Activated naive CD4-positive, alpha-beta T cell treated with anti-CD3 and anti-CD28 coated beads, Interleukin-2, amount 10 ng/mL, durations not matched to agents 7 days and 5 days (primary cell): ENCODE results near the gene ADAM23.

Experiments
- CTCF ChIA-PET: fragments of 350-600 bp; sonication (Branson Sonifier 250); formaldehyde crosslinking; loops from one replicate; lab custom pipeline; 2021; ENCODE audit warnings: antibody characterized with exemption; lab: Charles Lee
- DNase-seq: peaks from one replicate; pipeline ENCODE4 v3.0.0-alpha.2; 2020
- H3K27ac Mint-ChIP-seq: one replicate; pipeline ENCODE4 v1.8.0; 2021; ENCODE audit warnings: mild to moderate bottlenecking, moderate library complexity, mixed read lengths
- H3K27me3 Mint-ChIP-seq: one replicate; pipeline ENCODE4 v1.8.0; 2021; ENCODE audit warnings: mild to moderate bottlenecking, mixed read lengths
- H3K36me3 Mint-ChIP-seq: one replicate; pipeline ENCODE4 v1.8.0; 2021; ENCODE audit warnings: mixed read lengths
- H3K4me1 Mint-ChIP-seq: one replicate; pipeline ENCODE4 v1.8.0; 2021; ENCODE audit warnings: mixed read lengths
- H3K4me3 Mint-ChIP-seq: one replicate; pipeline ENCODE4 v1.8.0; 2021; ENCODE audit warnings: mild to moderate bottlenecking, moderate library complexity, mixed read lengths
- H3K9me3 Mint-ChIP-seq: one replicate; pipeline ENCODE4 v1.8.0; 2021; ENCODE audit warnings: mixed read lengths

Gene ADAM23

GRCh38 chr2:206462240-206462854 lies 19.0 kb downstream of the ADAM23 start:
- Mint-ChIP-seq H3K4me3 (no peak overlapping the region), H3K27me3 (peaks cover 4% of the 10 kb centered on the region), H3K9me3 (no peaks in the 10 kb centered on the region), H3K27ac (no peak overlapping the region), H3K4me1 (no peaks in the 10 kb centered on the region), H3K36me3 (no peaks in the 10 kb centered on the region)
- DNase-seq: no peak
- CTCF ChIA-PET: no interaction called here

- DNase-seq: no peak
- H3K36me3 Mint-ChIP-seq: no peaks in the 10 kb centered on the region
- CTCF ChIA-PET: no interaction called here
- H3K9me3 Mint-ChIP-seq: no peaks in the 10 kb centered on the region
- H3K4me3 Mint-ChIP-seq: no peak overlapping the region
- H3K27me3 Mint-ChIP-seq: peaks cover 11% of the 10 kb centered on the region
- no peaks in the 10 kb centered on the region for H3K4me1 Mint-ChIP-seq
- H3K27ac Mint-ChIP-seq: no peak overlapping the region
These were observed 20.4 kb downstream of the ADAM23 start for GRCh38 chr2:206463685-206464084.

GRCh38 chr2:206464597-206464996 lies 21.3 kb downstream of the ADAM23 start:
- H3K4me3 Mint-ChIP-seq: no peak overlapping the region
- no peak overlapping the region for H3K27ac Mint-ChIP-seq
- no peaks in the 10 kb centered on the region for H3K4me1 Mint-ChIP-seq
- CTCF ChIA-PET: no interaction called here
- H3K36me3 Mint-ChIP-seq: no peaks in the 10 kb centered on the region
- H3K27me3 Mint-ChIP-seq: peaks cover 11% of the 10 kb centered on the region
- no peaks in the 10 kb centered on the region for H3K9me3 Mint-ChIP-seq
- DNase-seq: no peak

GRCh38 chr2:206471524-206472062 lies 28.3 kb downstream of the ADAM23 start:
- Mint-ChIP-seq H3K36me3 (no peaks in the 10 kb centered on the region), H3K4me3 (no peak overlapping the region), H3K4me1 (no peaks in the 10 kb centered on the region), H3K27me3 (peaks cover 7% of the 10 kb centered on the region), H3K9me3 (no peaks in the 10 kb centered on the region), H3K27ac (no peak overlapping the region)
- CTCF ChIA-PET: no interaction called here
- no peak for DNase-seq

- Mint-ChIP-seq H3K9me3 (no peaks in the 10 kb centered on the region), H3K27ac (no peak overlapping the region), H3K4me3 (no peak overlapping the region), H3K4me1 (no peaks in the 10 kb centered on the region), H3K36me3 (no peaks in the 10 kb centered on the region), H3K27me3 (peaks cover 7% of the 10 kb centered on the region)
- CTCF ChIA-PET: no interaction called here
- no peak for DNase-seq
These were observed 28.8 kb downstream of the ADAM23 start for GRCh38 chr2:206472094-206472493.

- Mint-ChIP-seq H3K4me3 (no peak overlapping the region), H3K36me3 (no peaks in the 10 kb centered on the region)
- CTCF ChIA-PET: no interaction called here
These were observed 30.8 kb downstream of the ADAM23 start for GRCh38 chr2:206474099-206474498.

GRCh38 chr2:206477296-206477695 lies 34.0 kb downstream of the ADAM23 start:
- no peak overlapping the region for H3K4me3 Mint-ChIP-seq
- DNase-seq: no peak
- H3K27ac Mint-ChIP-seq: no peak overlapping the region
- H3K27me3 Mint-ChIP-seq: no peaks in the 10 kb centered on the region
- H3K4me1 Mint-ChIP-seq: no peaks in the 10 kb centered on the region
- CTCF ChIA-PET: no interaction called here
- no peaks in the 10 kb centered on the region for H3K9me3 Mint-ChIP-seq
- no peaks in the 10 kb centered on the region for H3K36me3 Mint-ChIP-seq

More at GRCh38 chr2:206474099-206474498, 30.8 kb downstream of the ADAM23 start:
- Mint-ChIP-seq H3K4me1 (no peaks in the 10 kb centered on the region), H3K27ac (no peak overlapping the region), H3K9me3 (no peaks in the 10 kb centered on the region), H3K27me3 (no peaks in the 10 kb centered on the region)
- no peak for DNase-seq

GRCh38 chr2:206478340-206478739 lies 35.0 kb downstream of the ADAM23 start:
- no peak for DNase-seq
- no peaks in the 10 kb centered on the region for H3K27me3 Mint-ChIP-seq
- H3K4me1 Mint-ChIP-seq: no peaks in the 10 kb centered on the region
- no peaks in the 10 kb centered on the region for H3K36me3 Mint-ChIP-seq
- H3K4me3 Mint-ChIP-seq: no peak overlapping the region
- no peaks in the 10 kb centered on the region for H3K9me3 Mint-ChIP-seq
- CTCF ChIA-PET: no interaction called here
- no peak overlapping the region for H3K27ac Mint-ChIP-seq

- Mint-ChIP-seq H3K27ac (no peak overlapping the region), H3K4me1 (no peaks in the 10 kb centered on the region), H3K4me3 (no peak overlapping the region), H3K9me3 (no peaks in the 10 kb centered on the region), H3K36me3 (no peaks in the 10 kb centered on the region), H3K27me3 (no peaks in the 10 kb centered on the region)
- DNase-seq: no peak
- CTCF ChIA-PET: interaction anchor here (0.8 kb wide), 1 partner anchor 25 kb away, joined by 3 read pairs; no protein-coding TSS in a partner anchor
These were observed 36.8 kb downstream of the ADAM23 start for GRCh38 chr2:206480161-206480560.

GRCh38 chr2:206480620-206481019 lies 37.3 kb downstream of the ADAM23 start:
- Mint-ChIP-seq H3K9me3 (no peaks in the 10 kb centered on the region), H3K27me3 (no peaks in the 10 kb centered on the region), H3K4me3 (no peak overlapping the region), H3K36me3 (no peaks in the 10 kb centered on the region), H3K27ac (no peak overlapping the region), H3K4me1 (no peaks in the 10 kb centered on the region)
- DNase-seq: no peak
- CTCF ChIA-PET: interaction anchor here (0.8 kb wide), 1 partner anchor 24 kb away, joined by 3 read pairs; no protein-coding TSS in a partner anchor

GRCh38 chr2:206481056-206481455 lies 37.7 kb downstream of the ADAM23 start:
- Mint-ChIP-seq H3K9me3 (no peaks in the 10 kb centered on the region), H3K27me3 (no peaks in the 10 kb centered on the region), H3K4me1 (no peaks in the 10 kb centered on the region), H3K4me3 (no peak overlapping the region), H3K36me3 (no peaks in the 10 kb centered on the region), H3K27ac (no peak overlapping the region)
- CTCF ChIA-PET: no interaction called here
- DNase-seq: no peak

- Mint-ChIP-seq H3K27ac (no peak overlapping the region), H3K4me1 (no peaks in the 10 kb centered on the region), H3K27me3 (no peaks in the 10 kb centered on the region), H3K4me3 (no peak overlapping the region), H3K9me3 (no peaks in the 10 kb centered on the region), H3K36me3 (no peaks in the 10 kb centered on the region)
- DNase-seq: no peak
- CTCF ChIA-PET: no interaction called here
These were observed 38.8 kb downstream of the ADAM23 start for GRCh38 chr2:206482123-206482522.

GRCh38 chr2:206482633-206483032 lies 39.3 kb downstream of the ADAM23 start:
- H3K4me3 Mint-ChIP-seq: no peak overlapping the region
- H3K27me3 Mint-ChIP-seq: no peaks in the 10 kb centered on the region
- H3K9me3 Mint-ChIP-seq: no peaks in the 10 kb centered on the region
- DNase-seq: no peak
- no peaks in the 10 kb centered on the region for H3K4me1 Mint-ChIP-seq
- H3K36me3 Mint-ChIP-seq: no peaks in the 10 kb centered on the region
- no peak overlapping the region for H3K27ac Mint-ChIP-seq
- CTCF ChIA-PET: no interaction called here

GRCh38 chr2:206488053-206488452 lies 44.7 kb downstream of the ADAM23 start:
- no peak for DNase-seq
- Mint-ChIP-seq H3K36me3 (no peaks in the 10 kb centered on the region), H3K27ac (no peak overlapping the region), H3K4me1 (no peaks in the 10 kb centered on the region), H3K4me3 (no peak overlapping the region), H3K27me3 (peaks cover 3% of the 10 kb centered on the region), H3K9me3 (no peaks in the 10 kb centered on the region)
- CTCF ChIA-PET: interaction anchor here (1.3 to 1.4 kb wide), 2 partner anchors 15 to 228 kb away, joined by 3 read pairs; no protein-coding TSS in a partner anchor

- H3K36me3 Mint-ChIP-seq: no peaks in the 10 kb centered on the region
- H3K4me1 Mint-ChIP-seq: no peaks in the 10 kb centered on the region
- CTCF ChIA-PET: interaction anchor here (1.3 to 1.4 kb wide), 2 partner anchors 15 to 229 kb away, joined by 3 read pairs; no protein-coding TSS in a partner anchor
- no peak overlapping the region for H3K27ac Mint-ChIP-seq
- no peaks in the 10 kb centered on the region for H3K9me3 Mint-ChIP-seq
- H3K4me3 Mint-ChIP-seq: no peak overlapping the region
- H3K27me3 Mint-ChIP-seq: peaks cover 3% of the 10 kb centered on the region
- DNase-seq: no peak
These were observed 45.3 kb downstream of the ADAM23 start for GRCh38 chr2:206488623-206489022.
